ENCODE measurements around the gene BTBD1.
"Not testable (repeated sequence)": the region's sequence is repeated elsewhere in the genome, so short reads cannot be mapped to it uniquely, and the experiment has no call there.

The BTBD1 gene

GRCh38 chr15:83057696-83058376 is 9.2 kb downstream of the BTBD1 start:
- DNase-seq (ENCODE audit: low read depth): no peak

- DNase-seq (ENCODE audit: low read depth): no peak
Observed at GRCh38 chr15:83057002-83057401, 10.1 kb downstream of the BTBD1 start.

- no peak for DNase-seq (ENCODE audit: low read depth)
Observed at GRCh38 chr15:83053151-83053550, 13.9 kb downstream of the BTBD1 start.

- DNase-seq (ENCODE audit: low read depth): no peak
Observed at GRCh38 chr15:83046558-83047127, 20.4 kb downstream of the BTBD1 start.

DNA sequence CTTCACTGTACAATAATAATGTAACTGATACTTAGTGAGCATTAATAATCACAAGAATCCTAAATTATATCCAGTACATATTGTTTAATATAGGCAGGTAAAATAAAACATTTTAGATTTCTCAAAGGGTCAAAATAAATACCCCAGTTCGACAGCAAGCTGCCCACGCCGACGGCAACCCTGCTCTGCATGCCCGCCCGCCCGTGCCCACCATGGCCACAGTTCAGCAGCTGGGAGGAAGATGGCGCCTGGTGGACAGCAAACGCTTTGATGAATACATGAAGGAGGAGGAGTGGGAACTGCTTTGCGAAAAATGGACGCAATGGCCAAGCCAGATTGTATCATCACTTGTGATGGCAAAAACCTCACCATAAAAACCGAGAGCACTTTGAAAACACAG is 22.9 kb downstream of the BTBD1 start:
- no peak for DNase-seq (ENCODE audit: low read depth)

- DNase-seq (ENCODE audit: low read depth): no peak
Observed at GRCh38 chr15:83039206-83039605, 27.8 kb downstream of the BTBD1 start.

GRCh38 chr15:83036253-83036652 is 30.8 kb downstream of the BTBD1 start:
- DNase-seq (ENCODE audit: low read depth): no peak

DNA sequence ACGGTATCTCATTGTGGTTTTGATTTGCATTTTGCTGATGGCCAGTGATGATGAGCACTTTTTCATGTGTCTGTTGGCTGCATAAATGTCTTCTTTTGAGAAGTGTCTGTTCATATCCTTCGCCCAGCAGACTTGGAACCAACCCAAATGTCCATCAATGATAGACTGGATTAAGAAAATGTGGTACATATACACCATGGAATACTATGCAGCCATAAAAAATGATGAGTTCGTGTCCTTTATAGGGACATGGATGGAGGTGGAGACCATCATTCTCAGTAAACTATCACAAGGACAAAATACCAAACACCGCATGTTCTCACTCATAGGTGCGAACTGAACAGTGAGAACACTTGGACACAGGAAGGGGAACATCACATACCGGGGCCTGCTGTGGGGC is 35.8 kb downstream of the BTBD1 start:
- not testable (repeated sequence) for DNase-seq (ENCODE audit: low read depth)

- DNase-seq (ENCODE audit: low read depth): no peak
Observed at GRCh38 chr15:83030021-83030420, 37.0 kb downstream of the BTBD1 start.

DNA sequence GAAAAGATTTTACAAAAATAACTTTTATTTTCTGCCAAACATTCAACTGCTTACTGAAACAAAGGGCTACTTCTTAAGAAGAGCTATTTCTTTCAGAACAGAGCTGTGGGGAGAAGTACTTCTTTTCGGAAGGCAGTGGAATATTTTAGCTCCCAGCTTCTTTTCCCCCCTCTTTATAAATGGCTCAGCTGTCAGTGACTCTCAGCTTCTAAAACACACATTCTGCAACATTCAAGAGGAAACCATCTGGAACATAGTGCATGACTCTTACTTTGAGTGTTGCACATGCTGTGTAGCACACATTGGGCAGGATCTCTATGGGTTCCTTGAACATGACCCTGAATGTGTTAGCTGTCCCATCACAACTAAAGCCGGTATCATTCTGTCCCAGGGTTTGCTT is 48.6 kb downstream of the BTBD1 start:
- no peak for DNase-seq (ENCODE audit: low read depth)

DNA sequence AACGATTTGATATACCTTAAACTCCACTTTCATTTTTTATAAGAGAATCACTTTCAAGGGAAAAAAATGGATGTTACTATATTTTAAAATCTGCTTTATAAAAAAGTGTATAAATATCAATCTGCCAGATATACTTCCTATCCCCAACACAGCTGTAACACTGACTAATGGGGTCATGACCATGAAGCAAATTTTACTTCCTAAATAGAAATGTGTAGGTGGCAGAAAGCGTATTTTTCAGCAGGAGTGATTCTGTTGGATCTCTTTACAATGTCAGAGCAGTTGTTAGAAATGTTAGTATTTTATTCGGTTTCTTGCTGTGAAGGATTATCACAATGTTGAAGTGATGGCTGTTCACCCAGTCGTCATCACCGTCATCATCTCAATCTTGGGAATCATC is 50.1 kb downstream of the BTBD1 start:
- DNase-seq (ENCODE audit: low read depth): no peak

- no peak for DNase-seq (ENCODE audit: low read depth)
Observed at GRCh38 chr15:83015361-83015760, 51.7 kb downstream of the BTBD1 start.

DNA sequence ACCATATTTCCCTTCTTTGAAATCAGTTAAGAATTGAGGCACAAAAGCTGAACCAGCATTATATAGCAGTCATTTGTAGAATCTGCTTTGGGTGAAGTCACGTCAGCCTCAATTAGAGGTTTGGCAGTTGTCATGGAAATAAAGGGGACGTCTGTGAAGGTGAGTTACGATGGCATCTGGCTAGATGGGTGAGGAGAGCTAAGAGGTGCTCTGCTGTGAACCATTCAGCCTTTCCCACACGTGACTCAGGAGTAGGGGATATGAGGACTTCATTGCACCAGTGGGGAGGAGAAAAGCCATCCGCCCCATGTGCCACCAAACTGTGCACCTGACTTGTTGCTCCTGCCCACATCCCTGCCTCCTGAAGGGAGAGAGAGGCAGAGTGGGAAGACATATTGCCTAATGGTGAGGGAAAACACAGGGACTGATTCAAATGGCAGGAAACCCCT is 52.8 kb downstream of the BTBD1 start:
- no peak for DNase-seq (ENCODE audit: low read depth)

- DNase-seq (ENCODE audit: low read depth): no peak
Observed at GRCh38 chr15:83012636-83013035, 54.4 kb downstream of the BTBD1 start.

DNA sequence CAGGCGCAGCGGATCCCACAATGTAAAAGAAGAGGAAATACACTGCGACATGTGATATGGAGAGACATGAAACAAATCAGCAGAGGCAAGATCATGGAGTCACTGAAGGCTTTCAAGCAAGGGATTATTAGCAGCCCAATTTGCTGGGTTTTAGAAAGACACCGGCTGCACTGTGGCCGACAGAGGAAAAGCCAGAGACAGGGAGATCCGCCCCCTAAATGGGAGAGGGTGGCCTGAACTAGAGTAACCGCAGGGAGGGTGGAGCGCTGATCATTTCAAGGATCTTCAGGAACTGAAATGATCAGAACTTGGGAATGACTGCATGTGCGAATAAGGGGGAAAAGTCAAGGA is 55.0 kb downstream of the BTBD1 start:
- DNase-seq (ENCODE audit: low read depth): no peak

GRCh38 chr15:83011271-83012075 is 55.6 kb downstream of the BTBD1 start, which contains the start of gene C15orf40:
Gene C15orf40, minus strand, starts transcription at chr15:83011639. Its CDS starts 32 bp downstream, at chr15:83011607.
- DNase-seq (ENCODE audit: low read depth): peak; percentile 61

DNA sequence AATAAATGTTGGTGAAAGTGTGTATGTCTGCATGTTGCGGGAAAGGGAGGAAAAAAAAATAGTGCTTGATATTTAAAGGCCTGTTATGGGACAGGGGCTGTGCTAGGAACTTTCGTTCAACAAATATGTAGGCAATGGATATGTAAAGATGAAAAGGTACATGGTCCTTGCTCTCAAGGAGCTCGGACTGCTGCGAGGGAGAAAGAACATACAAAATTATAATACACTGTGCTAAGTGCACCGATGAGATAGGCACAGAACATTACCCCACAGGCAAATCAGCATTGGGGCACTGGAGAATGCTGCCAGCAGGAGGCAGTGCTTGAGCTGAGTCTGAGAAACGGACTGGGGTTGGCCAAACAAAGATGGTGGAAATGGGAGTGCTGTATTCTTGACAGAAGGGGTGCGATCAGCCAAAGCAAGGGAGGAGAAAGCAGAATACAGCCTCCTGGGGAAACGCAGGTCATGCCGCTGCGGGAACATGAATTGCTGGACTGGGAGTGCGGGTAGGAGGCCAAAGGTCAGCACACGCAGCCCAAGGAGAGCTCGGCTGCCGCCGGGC is 56.3 kb downstream of the BTBD1 start:
- peak; percentile 57 for DNase-seq (ENCODE audit: low read depth)

- DNase-seq (ENCODE audit: low read depth): not testable (repeated sequence)
Observed at GRCh38 chr15:83000672-83001031, 66.4 kb downstream of the BTBD1 start.

- DNase-seq (ENCODE audit: low read depth): no peak
Observed at GRCh38 chr15:82999905-83000671, 67.0 kb downstream of the BTBD1 start.

- no peak for DNase-seq (ENCODE audit: low read depth)
Observed at GRCh38 chr15:82999426-82999825, 67.6 kb downstream of the BTBD1 start.

GRCh38 chr15:82995938-82996337 is 71.1 kb downstream of the BTBD1 start:
- DNase-seq (ENCODE audit: low read depth): no peak

DNA sequence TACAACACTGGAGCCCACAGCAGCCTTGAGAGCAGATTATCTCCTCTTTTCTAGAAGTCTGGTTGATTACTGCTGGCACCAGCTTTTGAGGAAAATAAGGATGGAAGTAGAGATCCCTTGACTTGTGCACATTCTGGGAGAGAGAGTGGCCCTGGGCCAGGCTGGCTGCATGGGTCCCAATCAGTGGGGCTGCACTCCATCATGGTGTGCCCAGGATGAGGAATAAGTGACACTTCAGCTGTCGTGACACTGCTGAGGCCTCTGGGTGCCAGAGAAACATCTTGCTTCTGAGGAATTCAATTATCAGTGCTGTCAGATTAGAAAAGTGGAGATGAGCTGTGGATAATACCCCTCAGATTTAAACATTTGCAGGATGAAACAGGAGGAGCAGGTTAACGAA is 72.0 kb downstream of the BTBD1 start:
- no peak for DNase-seq (ENCODE audit: low read depth)

All from stimulated activated CD8-positive, alpha-beta memory T cell treated with anti-CD3 and anti-CD28 coated beads, Interleukin-15, amount 100 ng/mL, for 1 hour (primary cell).